SK-N-SH (cell line): ENCODE results near the gene ELFN2. TPM values are rescaled to one million over a fixed set of nuclear protein-coding genes. Genes with fewer than 3 reads are reported as not detected.

Experiments used
- CTCF ChIA-PET: fragments of 300-600, 350-600 bp; formaldehyde crosslinking; extraction: SDS; loops from one replicate; lab custom pipeline; 2021; lab: Yijun Ruan, JAX
- POLR2A ChIA-PET: fragments of 350-600 bp; sonication (Branson Sonifier 250); formaldehyde crosslinking; extraction: SDS; loops from one replicate; lab custom pipeline; 2020; ENCODE audit warnings: antibody characterized with exemption, inconsistent platforms; lab: Yijun Ruan, JAX
- DNase-seq: peaks from one replicate; pipeline ENCODE4 v3.0.0; 2012
- H2AFZ ChIP-seq: fragments of 200-600 bp; sonication (generic); 2 replicates; pipeline ENCODE4 v1.8.1; 2016; ENCODE audit warnings: antibody characterized with exemption, mild to moderate bottlenecking, low read depth
- H3F3A ChIP-seq: fragments of 200-600 bp; sonication (generic); replicated peaks from 2 replicates; pipeline ENCODE3; 2016; ENCODE audit warnings: antibody characterized with exemption, mild to moderate bottlenecking; ENCODE audit not compliant: insufficient read depth
- H3K27ac ChIP-seq, 2 experiments: fragments of 200-500 bp in 1 of 2; fragments of 200-600 bp in 1 of 2; sonication (Bioruptor generic) in 1 of 2; sonication (generic), shearing (Covaris generic) in 1 of 2; 2 replicates each; pipeline versions ENCODE4 v1.5.1 to v1.6.1; 2014 to 2016; ENCODE audit warnings: low read depth in 2 of 2, inconsistent platforms in 1 of 2, low read length in 1 of 2, mild to moderate bottlenecking in 1 of 2, mixed read lengths in 1 of 2
- H3K27me3 ChIP-seq: fragments of 200-600 bp; sonication (generic), shearing (Covaris generic); 2 replicates; pipeline ENCODE4 v1.6.1; 2016; ENCODE audit warnings: mixed run types; ENCODE audit not compliant: insufficient read depth
- H3K36me3 ChIP-seq, 2 experiments: fragments of 200-500 bp in 1 of 2; fragments of 200-600 bp in 1 of 2; sonication (Bioruptor generic) in 1 of 2; sonication (generic) in 1 of 2; replicated peaks in 1 of 2; 2 replicates each; pipeline versions ENCODE3 to v1.5.1; 2014 to 2016; ENCODE audit warnings: low read length in 1 of 2, mild to moderate bottlenecking in 1 of 2; ENCODE audit not compliant: insufficient read depth in 2 of 2, control insufficient read depth in 1 of 2
- H3K4me1 ChIP-seq, 2 experiments: fragments of 200-500 bp in 1 of 2; fragments of 200-600 bp in 1 of 2; sonication (Bioruptor generic) in 1 of 2; sonication (generic), shearing (Covaris generic) in 1 of 2; 2 replicates each; pipeline versions ENCODE4 v1.5.1 to v1.6.1; 2014 to 2016; ENCODE audit warnings: low read depth in 1 of 2, low read length in 1 of 2, mixed run types in 1 of 2; ENCODE audit not compliant: insufficient read depth in 2 of 2, control insufficient read depth in 1 of 2
- H3K4me2 ChIP-seq: fragments of 200-600 bp; sonication (generic), shearing (Covaris generic); 2 replicates; pipeline ENCODE4 v1.6.1; 2017; ENCODE audit warnings: mixed run types
- H3K4me3 ChIP-seq, 2 experiments: fragments of 200-500 bp in 1 of 2; fragments of 200-600 bp in 1 of 2; sonication (Bioruptor generic) in 1 of 2; sonication (generic), shearing (Covaris generic) in 1 of 2; 2 replicates each; pipeline versions ENCODE4 v1.5.1 to v1.8.1; 2014 to 2016; ENCODE audit warnings: low read depth in 2 of 2, inconsistent platforms in 1 of 2, low read length in 1 of 2, mild to moderate bottlenecking in 1 of 2, mixed read lengths in 1 of 2, moderate library complexity in 1 of 2
- H3K79me2 ChIP-seq: fragments of 200-600 bp; sonication (generic); 2 replicates; pipeline ENCODE4 v1.8.1; 2017; ENCODE audit warnings: mild to moderate bottlenecking; ENCODE audit not compliant: insufficient read depth
- H3K9ac ChIP-seq: fragments of 200-600 bp; sonication (generic); 2 replicates; pipeline ENCODE4 v1.6.1; 2017; ENCODE audit warnings: mixed run types
- H3K9me2 ChIP-seq: fragments of 200-600 bp; sonication (generic); 2 replicates; pipeline ENCODE4 v1.6.1; 2017; ENCODE audit warnings: mixed run types
- H3K9me3 ChIP-seq: fragments of 200-600 bp; sonication (generic); 2 replicates; pipeline ENCODE4 v1.6.1; 2017; ENCODE audit warnings: mixed run types, mild to moderate bottlenecking, moderate library complexity
- H4K20me1 ChIP-seq: fragments of 200-600 bp; sonication (generic); 2 replicates; pipeline ENCODE4 v1.6.1; 2017; ENCODE audit warnings: mild to moderate bottlenecking, mixed run types; ENCODE audit not compliant: insufficient read depth
- CHD2 ChIP-seq: fragments of 150-350 bp; IDR thresholded peaks from 2 replicates; pipeline ENCODE4 v1.6.1; 2018; ENCODE audit warnings: low read length; ENCODE audit not compliant: partially characterized antibody
- CTCF ChIP-seq: fragments of 200-600 bp; sonication (generic); IDR thresholded peaks from 2 replicates; pipeline ENCODE4 v1.6.1; 2017; ENCODE audit warnings: antibody characterized with exemption, mild to moderate bottlenecking, moderate library complexity
- ELF1 ChIP-seq: IDR thresholded peaks from 2 replicates; pipeline ENCODE4 v1.4.0; 2012
- FOSL2 ChIP-seq: IDR thresholded peaks from 2 replicates; pipeline ENCODE4 v1.4.0; 2012; ENCODE audit warnings: low read depth, mild to moderate bottlenecking, moderate library complexity, borderline replicate concordance
- FOXM1 ChIP-seq: IDR thresholded peaks from 2 replicates; pipeline ENCODE4 v1.4.0; 2012; ENCODE audit warnings: low read depth, mild to moderate bottlenecking
- GABPA ChIP-seq: IDR thresholded peaks from 2 replicates; pipeline ENCODE4 v1.4.0; 2012; ENCODE audit warnings: low read depth, mild to moderate bottlenecking
- GATA2 ChIP-seq: sonication (generic); formaldehyde crosslinking; IDR thresholded peaks from 2 replicates; pipeline ENCODE4 v1.5.0; 2020; ENCODE audit warnings: mild to moderate bottlenecking, missing genetic modification reagents
- IRF3 ChIP-seq: fragments of 150-350 bp; IDR thresholded peaks from 2 replicates; pipeline ENCODE4 v1.6.1; 2016; ENCODE audit warnings: mild to moderate bottlenecking, low read depth, low read length
- JUND ChIP-seq: IDR thresholded peaks from 2 replicates; pipeline ENCODE4 v1.4.0; 2012
- MXI1 ChIP-seq: IDR thresholded peaks from 2 replicates; pipeline ENCODE4 v1.6.1; 2012; ENCODE audit warnings: mild to moderate bottlenecking, low read depth, low read length, improper control_type of control experiment
- POLR2AphosphoS5 ChIP-seq: IDR thresholded peaks from 2 replicates; pipeline ENCODE4 v1.6.1; 2012; ENCODE audit warnings: low read depth, low read length
- RAD21 ChIP-seq: IDR thresholded peaks from 2 replicates; pipeline ENCODE4 v1.6.1; 2012; ENCODE audit warnings: mild to moderate bottlenecking, low read length
- RFX5 ChIP-seq: IDR thresholded peaks from 2 replicates; pipeline ENCODE4 v1.6.1; 2012; ENCODE audit warnings: mild to moderate bottlenecking, improper control_type of control experiment, low read length
- RXRA ChIP-seq: IDR thresholded peaks from 2 replicates; pipeline ENCODE4 v1.4.0; 2012; ENCODE audit warnings: low read depth, mild to moderate bottlenecking, borderline replicate concordance
- TAF1 ChIP-seq: IDR thresholded peaks from 2 replicates; pipeline ENCODE4 v1.6.1; 2012; ENCODE audit warnings: low read depth, mild to moderate bottlenecking, low read length, moderate library complexity, borderline replicate concordance
- TCF12 ChIP-seq: IDR thresholded peaks from 2 replicates; pipeline ENCODE4 v1.4.0; 2012
- USF1 ChIP-seq: IDR thresholded peaks from 2 replicates; pipeline ENCODE4 v1.4.0; 2012; ENCODE audit warnings: low read depth, borderline replicate concordance
- USF2 ChIP-seq: fragments of 150-350 bp; IDR thresholded peaks from 2 replicates; pipeline ENCODE4 v1.6.1; 2017; ENCODE audit warnings: antibody characterized with exemption, low read length, low read depth, borderline replicate concordance
- YY1 ChIP-seq: IDR thresholded peaks from 2 replicates; pipeline ENCODE4 v1.4.0; 2012; ENCODE audit warnings: low read depth, mild to moderate bottlenecking
- ZBTB33 ChIP-seq: IDR thresholded peaks from 2 replicates; pipeline ENCODE4 v1.4.0; 2012; ENCODE audit warnings: low read depth, borderline replicate concordance
- WGBS: methylation state at CpG from one replicate; pipeline ENCODE4 v1.1.6; 2017; ENCODE audit warnings: low lambda C conversion rate; 5-methylcytosine and 5-hydroxymethylcytosine counted together
- polyA plus RNA-seq, 3 experiments: library from polyadenylated mRNA; depleted of rRNA; stranded (reverse); fragments of >200 nt; gene quantifications; 2 replicates each; pipeline ENCODE4 v1.2.3, GENCODE V29; 2012

Gene ELFN2
- polyA plus RNA-seq, 1 of the 3 experiments (the other 2 are of a cell fraction), result 2.8 TPM

- no peak for DNase-seq
- no peaks in the 10 kb centered on the region for H3K9me3 ChIP-seq
- H3K4me3 ChIP-seq, result no peak overlapping the region
- H3K9ac ChIP-seq, result no peak overlapping the region
- ChIA-PET POLR2A (no interaction called here), CTCF (interaction anchor here (1.1 to 7.6 kb wide), 4 partner anchors 14 to 121 kb away, joined by 3 to 57 read pairs (median 4); partner anchors contain the start of gene ELFN2)
- no peaks in the 10 kb centered on the region for H3K9me2 ChIP-seq
- no peaks in the 10 kb centered on the region for H3K4me1 ChIP-seq
- no peaks in the 10 kb centered on the region for H3K36me3 ChIP-seq
- WGBS, result 47% methylated on average over 2 of the region's 2 CpGs
- TF ChIP-seq MXI1 (no peak), FOXM1 (no peak), RFX5 (no peak), RAD21 (no peak), YY1 (peak; percentile 43; the same call in 1 of the 2 replicates), FOSL2 (no peak), USF1 (peak; percentile 90), CHD2 (no peak), USF2 (0 out of 2 replicates have a peak, but pooled peaks have one; percentile 11), JUND (no peak), GABPA (0 out of 2 replicates have a peak, but pooled peaks have one; percentile 38), ZBTB33 (no peak), ELF1 (no peak), RXRA (no peak), POLR2AphosphoS5 (no peak)
- H3K27me3 ChIP-seq, result no peaks in the 10 kb centered on the region
- H2AFZ ChIP-seq, result no peak overlapping the region
- H3F3A ChIP-seq, result no peaks in the 10 kb centered on the region
- H3K27ac ChIP-seq, result no peak overlapping the region
- no peaks in the 10 kb centered on the region for H3K79me2 ChIP-seq
- no peak overlapping the region for H3K4me2 ChIP-seq
- no peaks in the 10 kb centered on the region for H4K20me1 ChIP-seq
These were observed 15.3 kb upstream of the ELFN2 start for GRCh38 chr22:37442537-37442936.

GRCh38 chr22:37442135-37442534 is 14.9 kb upstream of the ELFN2 start:
- WGBS, result 85% methylated on average over 8 of the region's 8 CpGs
- H3K36me3 ChIP-seq, result no peaks in the 10 kb centered on the region
- TF ChIP-seq ELF1 (no peak), TAF1 (no peak), JUND (no peak), IRF3 (no peak), GATA2 (CRISPR knock-in tag) (no peak), TCF12 (no peak), GABPA (no peak), FOSL2 (no peak), RXRA (no peak), CTCF (no peak)
- CTCF ChIA-PET, result interaction anchor here (1.1 to 7.6 kb wide), 4 partner anchors 14 to 121 kb away, joined by 3 to 57 read pairs (median 4); partner anchors contain the start of gene ELFN2
- H4K20me1 ChIP-seq, result no peaks in the 10 kb centered on the region
- H3F3A ChIP-seq, result no peaks in the 10 kb centered on the region
- H3K4me1 ChIP-seq, result no peaks in the 10 kb centered on the region
- no peaks in the 10 kb centered on the region for H3K27me3 ChIP-seq
- H2AFZ ChIP-seq, result no peak overlapping the region
- no peaks in the 10 kb centered on the region for H3K9me3 ChIP-seq
- POLR2A ChIA-PET, result no interaction called here
- no peaks in the 10 kb centered on the region for H3K79me2 ChIP-seq
- no peak overlapping the region for H3K4me2 ChIP-seq
- H3K9me2 ChIP-seq, result no peaks in the 10 kb centered on the region
- no peak for DNase-seq
- H3K9ac ChIP-seq, result no peak overlapping the region
- no peak overlapping the region for H3K4me3 ChIP-seq
- H3K27ac ChIP-seq, result no peak overlapping the region
